Gastroesophageal sphincter (tissue), 3 donors: ENCODE measurements around the gene CSMD2.

ENCODE experiments used
- EP300 ChIP-seq: sonication (generic); formaldehyde crosslinking; IDR thresholded peaks from one replicate; pipeline ENCODE4 v1.6.1; 2017; ENCODE audit warnings: antibody characterized with exemption, mild to moderate bottlenecking
- TF ChIP-seq, protein P1 (sequence below), 4 experiments: fragments of 200-600 bp in 2 of 4; fragments of 450-650 bp in 2 of 4; sonication (generic) in 1 of 4; IDR thresholded peaks; one replicate each; pipeline ENCODE4 v1.5.1; 2017 to 2019; ENCODE audit warnings: antibody characterized with exemption in 4 of 4, mild to moderate bottlenecking in 2 of 4, moderate library complexity in 2 of 4

DNA sequence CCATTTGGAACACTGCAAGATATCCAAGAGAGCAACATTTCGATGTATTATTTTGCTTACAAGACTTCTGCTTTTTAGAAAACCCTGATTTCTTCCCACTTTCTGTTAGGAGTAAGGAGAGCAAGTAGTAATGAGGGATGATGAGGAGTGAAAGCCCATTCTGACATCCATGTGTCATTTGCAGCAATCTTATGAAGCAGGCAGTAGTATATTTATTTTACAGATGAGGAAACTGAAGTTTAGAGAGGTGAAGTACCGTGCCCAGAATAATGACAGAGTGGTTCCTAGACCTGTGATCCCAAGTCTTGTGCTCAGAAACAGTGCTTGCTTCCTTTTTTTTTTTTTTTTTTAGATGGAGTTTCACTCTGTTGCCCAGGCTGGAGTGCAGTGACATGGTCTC lies 699.7 kb downstream of the CSMD2 start:
- TF ChIP-seq, protein P1, sequence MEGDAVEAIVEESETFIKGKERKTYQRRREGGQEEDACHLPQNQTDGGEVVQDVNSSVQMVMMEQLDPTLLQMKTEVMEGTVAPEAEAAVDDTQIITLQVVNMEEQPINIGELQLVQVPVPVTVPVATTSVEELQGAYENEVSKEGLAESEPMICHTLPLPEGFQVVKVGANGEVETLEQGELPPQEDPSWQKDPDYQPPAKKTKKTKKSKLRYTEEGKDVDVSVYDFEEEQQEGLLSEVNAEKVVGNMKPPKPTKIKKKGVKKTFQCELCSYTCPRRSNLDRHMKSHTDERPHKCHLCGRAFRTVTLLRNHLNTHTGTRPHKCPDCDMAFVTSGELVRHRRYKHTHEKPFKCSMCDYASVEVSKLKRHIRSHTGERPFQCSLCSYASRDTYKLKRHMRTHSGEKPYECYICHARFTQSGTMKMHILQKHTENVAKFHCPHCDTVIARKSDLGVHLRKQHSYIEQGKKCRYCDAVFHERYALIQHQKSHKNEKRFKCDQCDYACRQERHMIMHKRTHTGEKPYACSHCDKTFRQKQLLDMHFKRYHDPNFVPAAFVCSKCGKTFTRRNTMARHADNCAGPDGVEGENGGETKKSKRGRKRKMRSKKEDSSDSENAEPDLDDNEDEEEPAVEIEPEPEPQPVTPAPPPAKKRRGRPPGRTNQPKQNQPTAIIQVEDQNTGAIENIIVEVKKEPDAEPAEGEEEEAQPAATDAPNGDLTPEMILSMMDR (IDR thresholded peaks at IDR 0.05) = no peak
- TF ChIP-seq EP300 = no peak
